ENCODE results near the gene CTU2. TPM values are rescaled to one million over a fixed set of nuclear protein-coding genes. Genes with fewer than 3 reads are reported as not detected.

CTU2 gene
- total and polyA plus RNA-seq, 9 of the 15 experiments (the other 6 are each of a cell fraction or from before 2014, with no cell fraction given), result 1.3 to 105 (median 23.2) TPM

DNA sequence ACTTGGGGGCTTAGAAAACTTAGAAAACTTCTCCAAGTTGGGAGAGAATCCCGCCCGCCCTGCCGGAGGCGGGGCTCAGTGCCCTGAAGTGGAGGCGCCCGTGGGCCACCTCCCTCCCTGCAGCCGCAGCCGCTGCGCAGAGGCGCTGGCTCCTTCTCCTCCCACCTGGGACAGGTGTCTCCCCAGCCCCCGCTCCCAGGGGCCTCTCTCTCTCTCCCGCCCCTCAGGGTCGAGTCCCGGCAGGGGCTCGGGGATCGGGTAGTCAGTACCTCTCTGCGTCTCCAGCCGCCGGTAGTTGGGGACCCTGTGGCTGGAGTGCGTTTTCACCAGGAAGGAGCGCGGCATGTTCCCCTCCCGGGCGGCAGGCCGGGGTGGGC is 20.3 kb upstream of the CTU2 start (continued):
- TF ChIP-seq XRCC3 (IDR thresholded peaks at IDR 0.05) (no peak), KDM1A (IDR thresholded peaks at IDR 0.05) (no peak), TCF7L2 (IDR thresholded peaks at IDR 0.05; ENCODE audit: low read depth, low read length) (no peak), ZNF696 (CRISPR knock-in tag; conservative IDR thresholded peaks at IDR 0.05) (no peak), NR2F6 (CRISPR knock-in tag; IDR thresholded peaks at IDR 0.05) (no peak), CCAR2 (IDR thresholded peaks at IDR 0.05; ENCODE audit: low read depth, low read length) (no peak), RFX1 (IDR thresholded peaks at IDR 0.05) (no peak), ZKSCAN1 (IDR thresholded peaks at IDR 0.05; ENCODE audit: low read depth, low read length) (0 out of 2 replicates have a peak, but pooled peaks have one; percentile 33), NR3C1 (CRISPR knock-in tag; IDR thresholded peaks at IDR 0.05) (no peak), RBM25 (IDR thresholded peaks at IDR 0.05; ENCODE audit: low read depth, low read length, severe bottlenecking) (no peak), PHF8 (IDR thresholded peaks at IDR 0.05; ENCODE audit: borderline replicate concordance, low read length) (peak; percentile 41; the same call in 1 of the 2 replicates), CREM (IDR thresholded peaks at IDR 0.05; ENCODE audit: low read depth) (no peak), MEF2D (tag; conservative IDR thresholded peaks at IDR 0.05; ENCODE audit: low read depth) (no peak), LCOR (CRISPR knock-in tag; IDR thresholded peaks at IDR 0.05) (no peak), ZFX (CRISPR knock-in tag; IDR thresholded peaks at IDR 0.05) (peak; percentile 5; the same call in 1 of the 2 replicates), SPI1 (IDR thresholded peaks at IDR 0.05; ENCODE audit: borderline replicate concordance, low read depth, low read length) (no peak), SMARCA5 (IDR thresholded peaks at IDR 0.05) (no peak), ATF1 (CRISPR knock-in tag; IDR thresholded peaks at IDR 0.05) (no peak), ATF1 (tag; IDR thresholded peaks at IDR 0.05) (no peak), RB1 (IDR thresholded peaks at IDR 0.05; ENCODE audit: low read depth) (0 out of 2 replicates have a peak, but pooled peaks have one; percentile 8), ZSCAN32 (CRISPR knock-in tag; IDR thresholded peaks at IDR 0.05) (no peak)
- TF ChIP-seq, protein P1, sequence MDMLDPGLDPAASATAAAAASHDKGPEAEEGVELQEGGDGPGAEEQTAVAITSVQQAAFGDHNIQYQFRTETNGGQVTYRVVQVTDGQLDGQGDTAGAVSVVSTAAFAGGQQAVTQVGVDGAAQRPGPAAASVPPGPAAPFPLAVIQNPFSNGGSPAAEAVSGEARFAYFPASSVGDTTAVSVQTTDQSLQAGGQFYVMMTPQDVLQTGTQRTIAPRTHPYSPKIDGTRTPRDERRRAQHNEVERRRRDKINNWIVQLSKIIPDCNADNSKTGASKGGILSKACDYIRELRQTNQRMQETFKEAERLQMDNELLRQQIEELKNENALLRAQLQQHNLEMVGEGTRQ (CRISPR knock-in tag; IDR thresholded peaks at IDR 0.05), result 0 out of 2 replicates have a peak, but pooled peaks have one; percentile 2
- TF ChIP-seq, protein P2, sequence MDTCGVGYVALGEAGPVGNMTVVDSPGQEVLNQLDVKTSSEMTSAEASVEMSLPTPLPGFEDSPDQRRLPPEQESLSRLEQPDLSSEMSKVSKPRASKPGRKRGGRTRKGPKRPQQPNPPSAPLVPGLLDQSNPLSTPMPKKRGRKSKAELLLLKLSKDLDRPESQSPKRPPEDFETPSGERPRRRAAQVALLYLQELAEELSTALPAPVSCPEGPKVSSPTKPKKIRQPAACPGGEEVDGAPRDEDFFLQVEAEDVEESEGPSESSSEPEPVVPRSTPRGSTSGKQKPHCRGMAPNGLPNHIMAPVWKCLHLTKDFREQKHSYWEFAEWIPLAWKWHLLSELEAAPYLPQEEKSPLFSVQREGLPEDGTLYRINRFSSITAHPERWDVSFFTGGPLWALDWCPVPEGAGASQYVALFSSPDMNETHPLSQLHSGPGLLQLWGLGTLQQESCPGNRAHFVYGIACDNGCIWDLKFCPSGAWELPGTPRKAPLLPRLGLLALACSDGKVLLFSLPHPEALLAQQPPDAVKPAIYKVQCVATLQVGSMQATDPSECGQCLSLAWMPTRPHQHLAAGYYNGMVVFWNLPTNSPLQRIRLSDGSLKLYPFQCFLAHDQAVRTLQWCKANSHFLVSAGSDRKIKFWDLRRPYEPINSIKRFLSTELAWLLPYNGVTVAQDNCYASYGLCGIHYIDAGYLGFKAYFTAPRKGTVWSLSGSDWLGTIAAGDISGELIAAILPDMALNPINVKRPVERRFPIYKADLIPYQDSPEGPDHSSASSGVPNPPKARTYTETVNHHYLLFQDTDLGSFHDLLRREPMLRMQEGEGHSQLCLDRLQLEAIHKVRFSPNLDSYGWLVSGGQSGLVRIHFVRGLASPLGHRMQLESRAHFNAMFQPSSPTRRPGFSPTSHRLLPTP (IDR thresholded peaks at IDR 0.05; ENCODE audit: borderline replicate concordance, extremely low read depth, insufficient read length), result peak; percentile 11
- TF ChIP-seq, protein P3, sequence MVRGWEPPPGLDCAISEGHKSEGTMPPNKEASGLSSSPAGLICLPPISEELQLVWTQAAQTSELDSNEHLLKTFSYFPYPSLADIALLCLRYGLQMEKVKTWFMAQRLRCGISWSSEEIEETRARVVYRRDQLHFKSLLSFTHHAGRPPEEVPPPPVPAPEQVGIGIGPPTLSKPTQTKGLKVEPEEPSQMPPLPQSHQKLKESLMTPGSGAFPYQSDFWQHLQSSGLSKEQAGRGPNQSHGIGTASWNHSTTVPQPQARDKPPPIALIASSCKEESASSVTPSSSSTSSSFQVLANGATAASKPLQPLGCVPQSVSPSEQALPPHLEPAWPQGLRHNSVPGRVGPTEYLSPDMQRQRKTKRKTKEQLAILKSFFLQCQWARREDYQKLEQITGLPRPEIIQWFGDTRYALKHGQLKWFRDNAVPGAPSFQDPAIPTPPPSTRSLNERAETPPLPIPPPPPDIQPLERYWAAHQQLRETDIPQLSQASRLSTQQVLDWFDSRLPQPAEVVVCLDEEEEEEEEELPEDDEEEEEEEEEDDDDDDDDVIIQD (CRISPR knock-in tag; IDR thresholded peaks at IDR 0.05), result 0 out of 2 replicates have a peak, but pooled peaks have one; percentile 55
